Activated CD4-positive, alpha-beta T cell treated with anti-CD3 and anti-CD28 coated beads, Interleukin-2, amount 50 U/mL, for 4 hours (primary cell): ENCODE data around the gene HYKK.
"Not testable (repeated sequence)": the region's sequence is repeated elsewhere in the genome, so short reads cannot be mapped to it uniquely, and the experiment has no call there.

Experiments used
- DNase-seq, 2 experiments: peaks; one replicate each; pipeline ENCODE4 v3.0.0-alpha.2; 2020

The HYKK gene

GRCh38 chr15:78540871-78541743 is 33.7 kb downstream of the HYKK start:
- no peak for DNase-seq

GRCh38 chr15:78541744-78542034 is 34.3 kb downstream of the HYKK start:
- no peak for DNase-seq

GRCh38 chr15:78542647-78543046 is 35.3 kb downstream of the HYKK start:
- no peak for DNase-seq

GRCh38 chr15:78550194-78550593 is 42.8 kb downstream of the HYKK start:
- no peak for DNase-seq

GRCh38 chr15:78550815-78551214 is 43.4 kb downstream of the HYKK start:
- DNase-seq = no peak

- DNase-seq = no peak
These were observed 44.5 kb downstream of the HYKK start for GRCh38 chr15:78551902-78552301.

- DNase-seq = no peak
These were observed 45.2 kb downstream of the HYKK start for GRCh38 chr15:78552597-78552996.

- DNase-seq = not testable (repeated sequence)
These were observed 52.8 kb downstream of the HYKK start for GRCh38 chr15:78560201-78560600.

- DNase-seq = no peak
These were observed 54.1 kb downstream of the HYKK start for GRCh38 chr15:78561490-78561889.

- no peak for DNase-seq
These were observed 55.7 kb downstream of the HYKK start for GRCh38 chr15:78563092-78563491.

GRCh38 chr15:78564743-78565096 is 57.3 kb downstream of the HYKK start:
- DNase-seq = no peak

GRCh38 chr15:78565097-78565950 is 57.9 kb downstream of the HYKK start, which contains the start of gene CHRNA5:
Gene CHRNA5, plus strand, starts transcription at chr15:78565520. Its CDS starts 200 bp downstream, at chr15:78565720.
- DNase-seq = peak; percentile 54 to 56

- no peak for DNase-seq
These were observed 58.8 kb downstream of the HYKK start for GRCh38 chr15:78565951-78566774.

- no peak for DNase-seq
These were observed 60.2 kb downstream of the HYKK start for GRCh38 chr15:78567531-78567930.

GRCh38 chr15:78570710-78571109 is 63.3 kb downstream of the HYKK start:
- no peak for DNase-seq

- no peak for DNase-seq
These were observed 64.0 kb downstream of the HYKK start for GRCh38 chr15:78571382-78571781.

GRCh38 chr15:78573416-78573815 is 66.0 kb downstream of the HYKK start:
- DNase-seq = no peak

GRCh38 chr15:78574944-78575343 is 67.6 kb downstream of the HYKK start:
- DNase-seq = no peak
